LNCaP clone FGC (cell line): ENCODE measurements around the gene ZDHHC19.
"Not testable (repeated sequence)": the region's sequence is repeated elsewhere in the genome, so short reads cannot be mapped to it uniquely, and the experiment has no call there.

Experiments used
- DNase-seq: peaks from one replicate; pipeline ENCODE4 v3.0.0-alpha.2; 2011; ENCODE audit warnings: low read depth
- H3K4me3 ChIP-seq: 2 replicates; pipeline ENCODE4 v1.5.1; 2011; ENCODE audit warnings: mild to moderate bottlenecking, low read depth, low read length, control low read depth
- CTCF ChIP-seq: IDR thresholded peaks from 2 replicates; pipeline ENCODE4 v1.5.1; 2012; ENCODE audit warnings: mild to moderate bottlenecking; ENCODE audit not compliant: control insufficient read depth, insufficient read depth; ENCODE audit errors: extremely low read depth

Gene ZDHHC19

GRCh38 chr3:196193133-196193735 lies 18.0 kb downstream of the ZDHHC19 start:
- DNase-seq: no peak
- no peak for TF ChIP-seq CTCF
- no peak overlapping the region for H3K4me3 ChIP-seq

GRCh38 chr3:196192524-196193051 lies 18.6 kb downstream of the ZDHHC19 start:
- no peak for TF ChIP-seq CTCF
- H3K4me3 ChIP-seq: no peak overlapping the region
- peak; percentile 59 for DNase-seq

GRCh38 chr3:196192036-196192523 lies 19.1 kb downstream of the ZDHHC19 start:
- TF ChIP-seq CTCF: no peak
- no peak overlapping the region for H3K4me3 ChIP-seq
- DNase-seq: no peak

GRCh38 chr3:196189566-196190347 lies 21.4 kb downstream of the ZDHHC19 start:
- DNase-seq: no peak
- TF ChIP-seq CTCF: no peak
- no peak overlapping the region for H3K4me3 ChIP-seq

GRCh38 chr3:196186651-196187573 lies 24.3 kb downstream of the ZDHHC19 start:
- no peak for TF ChIP-seq CTCF
- no peak for DNase-seq
- no peak overlapping the region for H3K4me3 ChIP-seq

GRCh38 chr3:196184881-196185280 lies 26.3 kb downstream of the ZDHHC19 start:
- no peak overlapping the region for H3K4me3 ChIP-seq
- DNase-seq: no peak
- TF ChIP-seq CTCF: no peak

- H3K4me3 ChIP-seq, DNase-seq: not testable (repeated sequence)
These were observed 27.1 kb downstream of the ZDHHC19 start for GRCh38 chr3:196184169-196184432.
